GM19397 (cell line): ENCODE data around the gene CMIP.

ENCODE experiments used
- ATAC-seq: cut with Tn5 transposase; IDR thresholded peaks from one replicate; pipeline ENCODE4 v1.9.1; 2021; ENCODE audit warnings: mild to moderate bottlenecking, moderate library complexity; ENCODE audit not compliant: unreplicated experiment

Gene CMIP

DNA sequence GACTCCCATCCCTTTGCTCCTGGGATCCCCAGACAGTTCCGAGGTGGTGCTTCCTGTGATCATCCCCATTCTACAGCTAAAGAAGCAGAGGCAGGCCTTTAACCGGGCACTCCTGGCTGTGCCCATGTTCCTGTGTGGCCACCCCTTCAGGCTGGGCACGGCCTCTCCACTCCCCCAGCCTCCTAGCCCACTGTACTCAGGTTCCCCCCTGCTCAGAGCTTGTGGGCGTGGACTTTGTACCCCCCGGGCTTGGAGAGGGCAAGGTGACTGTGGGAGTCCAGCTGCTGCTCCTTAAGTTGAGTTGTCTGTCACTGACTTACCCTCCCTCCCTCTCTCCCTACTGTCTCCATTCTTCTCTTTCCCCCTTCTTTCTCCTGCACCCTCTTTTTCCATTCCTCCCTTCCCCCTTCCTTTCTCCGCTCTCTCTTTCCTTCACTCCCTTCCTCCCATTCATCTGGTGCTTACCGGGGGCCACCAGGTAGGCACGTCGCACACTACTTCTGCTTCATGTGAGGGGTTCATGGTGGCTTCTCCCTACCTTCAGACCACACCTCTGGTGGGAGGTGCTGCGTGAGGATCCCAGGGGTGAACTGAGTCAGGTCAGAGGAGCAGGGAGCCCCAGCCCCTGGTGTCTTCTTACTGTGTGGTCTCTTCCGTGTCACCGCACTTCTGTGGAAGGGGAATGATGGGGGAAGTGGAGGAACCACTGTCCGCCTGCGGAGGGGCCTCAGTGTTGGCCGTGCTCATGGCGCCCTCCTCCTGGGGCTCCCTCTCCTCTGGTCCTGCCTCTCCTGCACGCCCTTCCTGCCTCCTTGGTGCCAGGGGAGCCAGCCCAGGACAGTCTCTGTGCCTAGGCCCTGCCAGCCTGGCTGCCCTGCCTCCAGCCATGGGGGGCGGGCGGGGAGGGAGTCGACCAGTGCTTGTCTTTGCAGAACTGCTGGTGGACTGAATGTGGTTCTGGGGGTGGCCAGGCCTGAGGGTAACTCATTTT is 29.7 kb downstream of the CMIP start:
- ATAC-seq, result no peak

- no peak for ATAC-seq
These were observed 33.4 kb downstream of the CMIP start for GRCh38 chr16:81477697-81478693.

GRCh38 chr16:81478876-81479511 is 34.4 kb downstream of the CMIP start:
- peak; percentile 54 for ATAC-seq

GRCh38 chr16:81480606-81481206 is 36.1 kb downstream of the CMIP start:
- no peak for ATAC-seq

- ATAC-seq, result peak; percentile 84
These were observed 36.7 kb downstream of the CMIP start for GRCh38 chr16:81481207-81481821.

DNA sequence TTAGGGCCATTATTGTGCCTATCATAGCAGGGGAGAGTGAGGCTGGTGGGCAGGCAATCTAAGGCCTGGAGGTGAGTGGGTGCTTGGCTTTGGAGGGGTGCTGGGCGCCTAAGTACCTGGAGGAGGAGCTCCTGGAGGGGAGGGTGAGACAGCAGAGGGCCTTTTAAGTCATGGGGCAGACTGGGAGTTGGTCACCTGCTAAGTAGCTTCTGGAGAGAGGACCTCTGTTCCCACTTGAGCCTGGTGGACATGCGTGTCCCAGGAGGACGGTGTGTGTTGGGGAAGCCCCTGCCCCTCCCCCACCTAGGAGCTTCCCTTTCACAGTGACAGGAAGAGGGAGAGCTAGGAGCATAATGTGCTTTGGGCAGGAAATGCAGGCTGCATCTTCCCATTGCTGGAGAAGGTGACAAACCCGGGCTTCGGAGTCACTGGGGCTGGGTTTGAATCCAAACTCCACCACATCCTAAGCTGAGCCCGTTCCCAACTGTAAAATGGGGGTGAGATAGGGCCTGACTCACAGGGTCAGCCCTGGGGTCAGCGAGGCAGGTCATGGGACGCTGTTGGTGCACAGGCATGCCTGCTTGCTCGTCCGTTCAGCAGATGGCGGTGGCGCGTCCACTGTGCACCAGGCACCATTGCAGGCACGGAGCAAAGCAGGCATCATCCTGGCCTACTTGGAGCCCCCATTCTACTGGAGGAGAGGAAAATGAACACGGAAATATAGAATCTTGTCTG is 37.9 kb downstream of the CMIP start:
- no peak for ATAC-seq

DNA sequence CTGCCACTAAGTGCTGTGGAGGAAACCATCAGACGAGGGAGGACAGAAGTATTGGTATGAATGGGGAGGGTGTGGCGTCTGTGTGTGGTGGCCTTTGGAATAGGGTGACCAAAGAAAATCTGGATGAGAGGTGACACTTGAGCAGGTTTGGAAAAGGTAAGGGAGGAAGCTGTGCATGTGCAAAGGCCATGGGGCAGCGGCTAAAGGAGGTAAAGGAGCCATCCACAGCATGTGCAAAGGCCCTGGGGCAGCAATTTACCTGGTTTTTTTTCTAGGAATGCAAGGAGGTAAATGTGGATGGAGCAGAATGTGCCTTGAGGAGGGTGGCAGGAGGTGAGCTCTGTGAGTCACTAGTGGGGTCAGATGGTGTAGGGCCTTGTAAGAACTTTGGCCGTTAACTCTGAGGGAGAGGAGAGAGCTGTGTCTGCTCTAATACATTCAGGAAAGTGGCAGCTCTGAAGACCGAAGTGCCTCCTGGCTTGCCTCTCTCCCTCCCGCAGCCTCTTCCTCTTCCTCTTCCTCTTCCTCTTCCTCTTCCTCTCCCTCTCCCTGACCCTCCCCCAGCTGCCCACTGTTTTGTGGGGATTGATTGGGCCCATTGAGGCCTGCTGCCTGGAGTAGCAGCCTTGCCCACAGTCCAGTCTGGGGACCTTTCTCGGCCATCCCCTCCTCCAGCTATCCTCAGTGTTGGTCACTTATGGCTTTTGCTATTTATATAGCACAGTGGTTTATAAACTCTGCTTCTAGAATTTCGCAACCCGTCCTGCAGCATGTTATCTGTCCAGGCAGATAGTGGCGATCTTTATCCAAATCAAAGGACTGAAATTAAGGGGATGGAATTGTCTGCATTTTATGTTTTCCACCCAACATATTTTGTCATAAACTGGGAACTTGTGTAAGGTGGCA is 38.7 kb downstream of the CMIP start:
- no peak for ATAC-seq

DNA sequence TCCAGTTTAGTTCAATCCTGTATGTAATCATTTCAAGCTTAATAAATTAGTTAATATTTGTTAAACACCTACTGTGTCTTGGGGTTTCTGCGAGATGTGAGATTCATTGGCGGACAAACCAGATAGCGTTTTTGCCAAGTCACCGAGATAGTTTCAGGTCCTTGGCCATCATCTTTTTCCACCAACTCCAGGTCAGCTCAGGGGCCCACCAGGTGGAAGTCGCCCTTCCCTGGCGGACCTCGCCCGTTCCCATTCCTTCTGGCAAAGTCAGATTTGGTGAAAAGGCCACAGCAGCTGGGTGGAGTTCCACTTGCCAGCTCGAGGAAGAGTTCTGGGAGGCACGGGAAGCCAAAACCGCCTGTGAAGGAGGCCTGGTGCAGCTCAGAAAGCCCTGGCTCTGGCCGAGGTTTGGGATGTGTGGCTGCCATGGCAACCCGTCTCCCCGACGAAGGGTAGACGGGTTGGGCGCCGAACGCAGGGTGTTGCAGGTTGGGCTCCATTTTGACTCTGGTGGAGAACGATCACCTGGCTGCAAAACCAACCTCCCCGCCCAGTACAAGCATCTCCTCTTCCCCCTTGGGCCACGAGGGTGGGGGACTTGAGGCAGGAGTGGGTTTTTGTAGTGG is 39.5 kb downstream of the CMIP start:
- ATAC-seq, result no peak

DNA sequence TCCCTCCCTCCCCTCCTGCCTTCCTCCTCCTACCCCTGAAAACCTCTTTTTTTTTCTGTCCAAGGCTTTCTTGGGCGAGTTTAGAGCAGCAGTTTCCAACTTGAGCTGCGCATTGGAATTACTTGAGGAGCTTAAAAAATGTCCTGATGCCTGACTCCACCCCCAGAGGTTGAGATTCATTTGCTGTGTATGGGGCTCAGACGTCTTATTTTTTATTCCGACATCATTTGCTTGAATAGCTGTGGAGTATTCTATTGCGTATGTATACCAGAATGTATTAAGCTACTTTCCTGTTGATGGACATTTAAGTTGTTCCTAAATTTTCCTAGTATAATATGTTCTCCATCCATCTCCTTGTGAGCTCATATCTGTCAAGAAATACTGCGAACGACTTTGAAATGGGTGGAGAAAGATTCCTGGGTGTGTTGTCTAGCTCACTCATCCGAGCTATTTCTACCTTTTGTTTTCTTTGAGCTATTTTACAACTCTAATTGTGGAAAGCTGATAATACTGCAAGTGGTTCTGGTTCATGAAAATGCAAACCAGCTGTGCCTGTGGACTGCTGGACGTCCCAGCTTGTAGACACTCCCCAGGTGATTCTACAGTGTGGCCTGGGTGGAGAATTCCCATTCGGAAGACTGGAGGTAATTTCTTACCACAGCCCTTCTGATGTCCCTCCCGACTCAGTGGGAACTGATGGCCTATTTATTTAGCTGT is 40.5 kb downstream of the CMIP start:
- no peak for ATAC-seq

DNA sequence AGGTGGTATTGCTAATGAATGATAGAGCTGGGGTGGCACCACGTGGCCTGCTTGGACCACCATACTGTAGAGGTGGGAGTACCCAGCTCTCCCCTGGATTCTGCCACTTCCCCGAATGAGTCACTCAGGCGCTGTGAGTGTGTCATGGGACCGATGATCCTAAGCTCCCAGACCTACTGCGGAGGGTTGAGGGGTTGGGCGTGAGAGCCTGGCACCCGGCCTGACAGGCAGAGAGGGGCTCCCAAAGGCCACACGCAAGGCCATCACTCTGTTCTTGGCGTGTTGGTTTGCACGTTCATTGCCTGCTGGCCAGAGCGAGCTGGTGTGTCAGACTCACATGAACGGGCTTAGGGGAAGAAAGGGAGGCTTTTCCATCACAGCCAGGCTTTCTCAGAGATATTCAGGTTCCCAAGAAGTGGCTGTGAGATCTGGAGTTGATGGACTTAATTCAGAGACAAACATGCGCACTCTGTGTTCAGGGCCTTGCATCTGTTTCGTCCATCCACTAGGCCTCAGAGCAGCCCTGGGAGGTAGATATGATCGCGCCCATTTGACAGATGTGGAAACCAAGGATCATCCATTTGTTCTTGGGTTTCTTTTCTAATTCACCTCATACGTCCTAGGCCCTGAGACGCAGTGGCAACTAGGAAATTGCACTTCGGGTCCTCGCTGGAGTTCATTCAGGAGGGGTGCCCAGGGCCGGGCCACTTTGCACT is 41.4 kb downstream of the CMIP start:
- no peak for ATAC-seq

GRCh38 chr16:81486540-81487061 is 42.0 kb downstream of the CMIP start:
- no peak for ATAC-seq

GRCh38 chr16:81487301-81487720 is 42.7 kb downstream of the CMIP start:
- ATAC-seq, result no peak

GRCh38 chr16:81488687-81489411 is 44.2 kb downstream of the CMIP start:
- ATAC-seq, result no peak

- no peak for ATAC-seq
These were observed 45.1 kb downstream of the CMIP start for GRCh38 chr16:81489547-81490267.

DNA sequence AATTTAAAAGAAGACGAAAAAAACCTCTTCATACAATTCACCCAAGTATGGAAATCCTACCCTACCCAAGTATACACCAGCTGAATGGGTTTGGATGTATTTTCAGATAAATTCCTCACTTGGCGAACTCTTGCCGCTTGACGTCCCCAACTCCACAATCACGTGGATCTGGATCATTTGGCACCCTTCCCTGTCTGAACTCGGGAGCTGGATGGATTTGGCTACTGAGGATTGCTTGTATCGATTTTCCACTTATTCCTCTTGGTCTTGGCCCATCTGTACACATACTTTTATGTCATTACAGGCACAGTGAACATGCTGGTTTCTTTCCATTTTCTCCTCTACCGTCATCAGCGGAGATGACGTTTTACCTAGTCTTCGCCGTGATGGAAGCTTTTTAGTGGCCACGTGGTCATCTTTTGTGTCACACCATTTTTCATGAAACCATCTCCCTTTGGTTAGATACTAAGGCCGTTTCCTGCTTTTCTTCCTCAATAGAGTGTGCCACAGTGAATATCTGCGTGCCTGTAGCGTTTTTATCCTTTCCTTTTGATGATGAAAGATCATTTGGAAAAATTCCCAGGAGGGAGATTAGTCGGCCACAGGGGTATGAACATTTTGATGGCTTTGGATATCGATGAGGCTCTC is 47.1 kb downstream of the CMIP start:
- ATAC-seq, result no peak
